Stimulated activated CD8-positive, alpha-beta memory T cell treated with anti-CD3 and anti-CD28 coated beads, Interleukin-4, amount 100 ng/mL, for 1 hour (primary cell): Measurements from ENCODE around the gene SERINC1.

Experiments
- DNase-seq, 2 donors: peaks; one replicate each; pipeline ENCODE4 v3.0.0-alpha.2; 2020; ENCODE audit warnings: low read depth in 2 of 2, low spot score in 1 of 2

Gene SERINC1

GRCh38 chr6:122394016-122394415, 77.6 kb downstream of the SERINC1 start:
- DNase-seq = no peak

GRCh38 chr6:122393351-122393896, 78.2 kb downstream of the SERINC1 start:
- DNase-seq = no peak
